Bronchial epithelial cell (primary cell): ENCODE measurements around the gene FHL2. TPM values are rescaled to one million over a fixed set of nuclear protein-coding genes. Genes with fewer than 3 reads are reported as not detected.

Experiments
- DNase-seq: peaks from one replicate; pipeline ENCODE4 v3.0.0-alpha.2; 2010; ENCODE audit warnings: low read depth
- FAIRE-seq: peaks from 2 replicates; lab custom pipeline; 2011; peaks lifted over from hg19 to GRCh38; lab: Jason Lieb, UNC
- H3K27me3 ChIP-seq: 2 replicates; pipeline ENCODE4 v1.5.1; 2011; ENCODE audit warnings: low read length; ENCODE audit not compliant: control insufficient read depth, insufficient read depth
- H3K36me3 ChIP-seq: 2 replicates; pipeline ENCODE4 v1.5.1; 2011; ENCODE audit warnings: low read length; ENCODE audit not compliant: control insufficient read depth, insufficient read depth
- H3K4me3 ChIP-seq: 2 replicates; pipeline ENCODE4 v1.5.1; 2011; ENCODE audit warnings: mild to moderate bottlenecking, low read depth, low read length, control low read depth
- CTCF ChIP-seq: IDR thresholded peaks from 2 replicates; pipeline ENCODE4 v1.5.1; 2011; ENCODE audit warnings: mild to moderate bottlenecking, moderate library complexity, low read length, control low read depth, inconsistent platforms; ENCODE audit not compliant: insufficient read depth, severe bottlenecking
- total RNA-seq: library from RNA; depleted of rRNA; stranded (reverse); fragments of >200 nt; gene quantifications from 2 replicates; pipeline ENCODE4 v1.2.1, GENCODE V29; 2014

The FHL2 gene
- total RNA-seq, 1 donor from 2014 or later, result 76.9 TPM

DNA sequence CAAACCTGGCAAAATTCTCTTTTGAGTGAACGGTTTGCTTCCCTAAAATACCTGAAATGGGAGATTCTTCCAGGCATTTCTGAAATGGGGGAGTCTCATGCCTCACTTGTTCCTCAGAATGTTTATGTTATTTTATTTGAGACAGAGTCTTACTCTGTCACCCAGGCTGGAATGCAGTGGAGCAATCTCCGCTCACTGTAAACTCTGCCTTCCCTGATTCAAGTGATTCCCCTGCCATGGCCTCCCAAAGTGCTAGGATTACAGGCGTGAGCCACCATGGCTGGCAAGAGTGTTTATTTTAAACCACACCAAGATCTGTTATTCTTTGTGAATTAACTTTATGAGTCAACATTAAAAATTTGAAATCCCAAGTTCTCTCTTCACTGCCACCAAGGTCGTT, 6.4 kb upstream of the FHL2 start:
- no peaks in the 10 kb centered on the region for H3K27me3 ChIP-seq
- DNase-seq (no peak), FAIRE-seq (no peak)
- no peak for TF ChIP-seq CTCF
- H3K36me3 ChIP-seq, result no peaks in the 10 kb centered on the region
- H3K4me3 ChIP-seq, result no peak overlapping the region

DNA sequence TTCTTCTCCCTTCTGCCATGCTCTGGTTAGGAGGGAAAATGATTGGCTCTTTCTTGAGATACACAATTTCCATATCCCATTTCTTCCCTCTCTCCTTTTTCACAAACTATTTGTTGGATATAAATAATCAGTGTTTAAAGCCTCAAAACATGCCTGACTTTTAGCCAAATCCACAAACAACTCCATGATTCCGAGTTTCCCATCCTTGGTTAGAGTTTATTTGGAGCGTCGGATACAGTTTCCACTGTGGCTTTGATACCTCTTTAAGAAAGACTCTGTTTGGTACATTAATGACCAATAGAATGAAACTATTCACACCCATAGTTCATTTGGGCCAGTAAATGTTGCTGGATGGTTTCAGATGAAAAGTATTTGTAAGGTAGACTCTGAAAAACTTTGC, 5.9 kb upstream of the FHL2 start:
- H3K4me3 ChIP-seq, result no peak overlapping the region
- no peak for TF ChIP-seq CTCF
- H3K27me3 ChIP-seq, result no peaks in the 10 kb centered on the region
- FAIRE-seq, result no peak
- no peaks in the 10 kb centered on the region for H3K36me3 ChIP-seq
- no peak for DNase-seq

- no peaks in the 10 kb centered on the region for H3K27me3 ChIP-seq
- TF ChIP-seq CTCF, result peak; percentile 44
- DNase-seq (peak; percentile 100), FAIRE-seq (peak; percentile 66)
- no peaks in the 10 kb centered on the region for H3K36me3 ChIP-seq
- peak overlapping the region; percentile 5 for H3K4me3 ChIP-seq
These were observed 5.2 kb upstream of the FHL2 start for GRCh38 chr2:105403783-105404698.

DNA sequence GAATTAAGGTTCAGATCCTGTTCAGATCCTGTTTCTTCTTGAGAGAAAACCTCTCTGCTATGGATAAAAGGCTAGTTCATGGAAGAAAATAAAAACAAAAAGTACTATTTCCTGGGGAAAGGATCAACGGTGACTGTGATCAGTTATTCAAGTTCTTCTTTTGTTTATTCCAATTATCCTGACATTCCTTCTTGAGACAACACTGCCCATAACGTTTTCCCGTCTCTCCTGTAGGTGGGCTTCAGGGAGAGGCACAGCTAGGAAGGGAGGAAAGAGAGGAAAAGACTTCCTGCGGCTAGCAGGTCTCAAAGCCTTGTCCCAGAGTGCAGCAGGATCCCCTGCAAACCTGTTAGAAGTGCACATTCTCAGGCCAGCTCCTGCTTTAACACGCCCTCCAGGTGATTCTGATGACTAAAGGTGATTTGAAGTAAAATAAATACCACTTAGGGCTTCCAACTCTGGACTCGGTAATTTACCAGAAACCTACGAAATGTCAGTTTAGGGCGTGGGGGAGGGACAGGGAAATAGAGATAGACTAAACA, 4.5 kb upstream of the FHL2 start:
- DNase-seq (peak; percentile 94), FAIRE-seq (no peak)
- H3K36me3 ChIP-seq, result no peaks in the 10 kb centered on the region
- H3K27me3 ChIP-seq, result no peaks in the 10 kb centered on the region
- H3K4me3 ChIP-seq, result no peak overlapping the region
- no peak for TF ChIP-seq CTCF

- TF ChIP-seq CTCF, result no peak
- H3K4me3 ChIP-seq, result no peak overlapping the region
- FAIRE-seq, result no peak
- no peaks in the 10 kb centered on the region for H3K27me3 ChIP-seq
- DNase-seq, result no peak
- no peaks in the 10 kb centered on the region for H3K36me3 ChIP-seq
These were observed 4.0 kb upstream of the FHL2 start for GRCh38 chr2:105402809-105403208.

- TF ChIP-seq CTCF, result no peak
- H3K4me3 ChIP-seq, result no peak overlapping the region
- FAIRE-seq (no peak), DNase-seq (no peak)
- no peaks in the 10 kb centered on the region for H3K36me3 ChIP-seq
- no peaks in the 10 kb centered on the region for H3K27me3 ChIP-seq
These were observed 3.0 kb upstream of the FHL2 start for GRCh38 chr2:105401867-105402266.
